VCaP (cell line): ENCODE results near the gene IL31RA.

Experiments used
- H3K27ac ChIP-seq: fragments of 450-650 bp; 2 replicates; pipeline ENCODE4 v1.5.1; 2017
- CTCF ChIP-seq: fragments of 450-650 bp; conservative IDR thresholded peaks from 2 replicates; pipeline ENCODE4 v1.5.1; 2017; ENCODE audit warnings: mild to moderate bottlenecking, moderate library complexity

Gene IL31RA

GRCh38 chr5:55925712-55926111, 74.6 kb downstream of the IL31RA start:
- TF ChIP-seq CTCF = no peak
- H3K27ac ChIP-seq = no peak overlapping the region

- TF ChIP-seq CTCF = no peak
- no peak overlapping the region for H3K27ac ChIP-seq
Observed at GRCh38 chr5:55926476-55926875, 75.3 kb downstream of the IL31RA start.

- no peak overlapping the region for H3K27ac ChIP-seq
- TF ChIP-seq CTCF = no peak
Observed at GRCh38 chr5:55927861-55928655, 76.9 kb downstream of the IL31RA start.

- no peak for TF ChIP-seq CTCF
Observed at GRCh38 chr5:55929020-55929799, 78.1 kb downstream of the IL31RA start.

GRCh38 chr5:55932700-55933099, 81.5 kb downstream of the IL31RA start:
- no peak for TF ChIP-seq CTCF
- no peak overlapping the region for H3K27ac ChIP-seq

More at GRCh38 chr5:55929020-55929799, 78.1 kb downstream of the IL31RA start:
- no peak overlapping the region for H3K27ac ChIP-seq

GRCh38 chr5:55933377-55934114, 82.4 kb downstream of the IL31RA start:
- TF ChIP-seq CTCF = no peak
- no peak overlapping the region for H3K27ac ChIP-seq

GRCh38 chr5:55934115-55934613, 83.0 kb downstream of the IL31RA start:
- H3K27ac ChIP-seq = no peak overlapping the region
- TF ChIP-seq CTCF = no peak
